ENCODE measurements around the gene ZNF644. TPM values are rescaled to one million over a fixed set of nuclear protein-coding genes. Genes with fewer than 3 reads are reported as not detected.

Gene ZNF644
- total and polyA plus RNA-seq, 4 donors: 12.2 to 121 (median 35.5) TPM

GRCh38 chr1:90995311-90995894 is 26.4 kb downstream of the ZNF644 start:
- peaks cover 0 to 13% (median 2%) of the 10 kb centered on the region in 4 donors for H3K36me3 ChIP-seq (ENCODE audit: control insufficient read depth in 4 of 4, insufficient read depth in 4 of 4, low read length in 4 of 4)
- no peak overlapping the region for H3K4me3 ChIP-seq
- H3K9me3 ChIP-seq (ENCODE audit: control insufficient read depth in 4 of 4, insufficient read depth in 3 of 4, low read length in 3 of 4): no peaks in the 10 kb centered on the region
- H3K9ac ChIP-seq (ENCODE audit: insufficient read depth in 1 of 2, low read length in 2 of 2): no peak overlapping the region
- DNase-seq (no peak), ATAC-seq (ENCODE audit: insufficient read depth, low FRiP score) (no peak)
- peaks cover 0 to 15% (median 0%) of the 10 kb centered on the region in 5 donors for H3K4me1 ChIP-seq (ENCODE audit: control insufficient read depth in 5 of 5, insufficient read depth in 5 of 5, low read length in 5 of 5)
- no peak for TF ChIP-seq CTCF (IDR thresholded peaks at IDR 0.05; ENCODE audit: control extremely low read depth, extremely low read depth)
- no peak overlapping the region for H3K27ac ChIP-seq (ENCODE audit: low read depth in 1 of 2, low read length in 1 of 2)
- no peaks in the 10 kb centered on the region for H3K27me3 ChIP-seq (ENCODE audit: control insufficient read depth in 3 of 3, insufficient read depth in 3 of 3, low read length in 2 of 3)

- DNase-seq (no peak), ATAC-seq (ENCODE audit: insufficient read depth, low FRiP score) (no peak)
- H3K4me1 ChIP-seq (ENCODE audit: control insufficient read depth in 5 of 5, insufficient read depth in 5 of 5, low read length in 5 of 5): peaks cover 0 to 15% (median 0%) of the 10 kb centered on the region in 5 donors
- no peak for TF ChIP-seq CTCF (IDR thresholded peaks at IDR 0.05; ENCODE audit: control extremely low read depth, extremely low read depth)
- H3K4me3 ChIP-seq: no peak overlapping the region
- H3K9ac ChIP-seq (ENCODE audit: insufficient read depth in 1 of 2, low read length in 2 of 2): no peak overlapping the region
- H3K27me3 ChIP-seq (ENCODE audit: control insufficient read depth in 3 of 3, insufficient read depth in 3 of 3, low read length in 2 of 3): no peaks in the 10 kb centered on the region
- H3K36me3 ChIP-seq (ENCODE audit: control insufficient read depth in 4 of 4, insufficient read depth in 4 of 4, low read length in 4 of 4): peaks cover 0 to 14% (median 2%) of the 10 kb centered on the region in 4 donors
- H3K27ac ChIP-seq (ENCODE audit: low read depth in 1 of 2, low read length in 1 of 2): no peak overlapping the region
- WGBS, 2 donors: 94% methylated on average over 1 of the region's 1 CpG
- no peaks in the 10 kb centered on the region for H3K9me3 ChIP-seq (ENCODE audit: control insufficient read depth in 4 of 4, insufficient read depth in 3 of 4, low read length in 3 of 4)
Measured at GRCh38 chr1:90994461-90994860, 27.4 kb downstream of the ZNF644 start.

GRCh38 chr1:90993245-90993644 is 28.6 kb downstream of the ZNF644 start:
- no peak for ATAC-seq (ENCODE audit: insufficient read depth, low FRiP score)
- 78 to 87% methylated on average over 2 of the region's 2 CpGs for WGBS, 2 donors

More at GRCh38 chr1:90993245-90993644, 28.6 kb downstream of the ZNF644 start:
- Histone ChIP-seq H3K9ac (ENCODE audit: insufficient read depth in 1 of 2, low read length in 2 of 2) (no peak overlapping the region), H3K36me3 (ENCODE audit: control insufficient read depth in 4 of 4, insufficient read depth in 4 of 4, low read length in 4 of 4) (peaks cover 0 to 16% (median 4%) of the 10 kb centered on the region in 4 donors), H3K9me3 (ENCODE audit: control insufficient read depth in 4 of 4, insufficient read depth in 3 of 4, low read length in 3 of 4) (no peaks in the 10 kb centered on the region), H3K4me1 (ENCODE audit: control insufficient read depth in 5 of 5, insufficient read depth in 5 of 5, low read length in 5 of 5) (peaks cover 0 to 15% (median 0%) of the 10 kb centered on the region in 5 donors), H3K27ac (ENCODE audit: low read depth in 1 of 2, low read length in 1 of 2) (no peak overlapping the region), H3K27me3 (ENCODE audit: control insufficient read depth in 3 of 3, insufficient read depth in 3 of 3, low read length in 2 of 3) (no peaks in the 10 kb centered on the region), H3K4me3 (no peak overlapping the region)
- no peak for TF ChIP-seq CTCF (IDR thresholded peaks at IDR 0.05; ENCODE audit: control extremely low read depth, extremely low read depth)
- DNase-seq: no peak

Measured in lung (tissue), 12 donors.